Adrenal gland (tissue), 19 donors: Measurements from ENCODE around the gene ARL6IP6. TPM values are rescaled to one million over a fixed set of nuclear protein-coding genes. Genes with fewer than 3 reads are reported as not detected.

ENCODE experiments used
- DNase-seq, 7 donors: peaks; one replicate each; pipeline ENCODE4 v3.0.0-alpha.2; 2019 to 2020
- H3K27ac ChIP-seq, 5 donors: fragments of 200-600 bp; sonication (generic) in 4 of 5; 1 replicate in 3 of 5; 2 replicates in 2 of 5; pipeline versions ENCODE4 v1.5.1 to v1.8.0; 2016 to 2020; ENCODE audit warnings: mild to moderate bottlenecking in 1 of 5
- H3K27me3 ChIP-seq: fragments of 200-600 bp; 2 replicates; pipeline ENCODE4 v1.8.0; 2021
- H3K36me3 ChIP-seq, 2 donors: fragments of 200-600 bp; replicated peaks in 1 of 2; 1 replicate in 1 of 2; 2 replicates in 1 of 2; pipeline versions ENCODE4 v1.5.1 to v1.8.0; 2018 to 2022
- H3K4me1 ChIP-seq, 2 donors: fragments of 200-600 bp; replicated peaks in 1 of 2; 1 replicate in 1 of 2; 2 replicates in 1 of 2; pipeline versions ENCODE4 v1.5.1 to v1.8.0; 2018 to 2021
- H3K4me3 ChIP-seq, 4 donors: fragments of 200-600 bp; sonication (generic) in 3 of 4; one replicate each; pipeline ENCODE4 v1.5.1; 2016 to 2018
- H3K9me3 ChIP-seq, 3 donors: fragments of 200-600 bp; sonication (generic) in 1 of 3; replicated peaks in 1 of 3; 1 replicate in 2 of 3; 2 replicates in 1 of 3; pipeline versions ENCODE4 v1.5.1 to v1.8.0; 2016 to 2021
- CTCF ChIP-seq, 6 experiments: fragments of 450-650 bp in 4 of 6; fragments of 200-600 bp in 2 of 6; sonication (generic) in 1 of 6; IDR thresholded peaks; 1 replicate in 5 of 6; 2 replicates in 1 of 6; pipeline versions ENCODE4 v1.5.1 to v1.8.0; 2016 to 2021; ENCODE audit warnings: antibody characterized with exemption in 6 of 6, mild to moderate bottlenecking in 2 of 6, moderate library complexity in 1 of 6
- POLR2A ChIP-seq, 2 donors: fragments of 450-650 bp; IDR thresholded peaks; one replicate each; pipeline ENCODE4 v1.6.1; 2017; ENCODE audit warnings: antibody characterized with exemption in 2 of 2, mild to moderate bottlenecking in 2 of 2, moderate library complexity in 1 of 2
- WGBS, 4 donors: extraction: QIAGEN DNeasy Blood & Tissue Kit in 2 of 4; methylation state at CpG; one replicate each; pipeline versions ENCODE4 v1.1.5 to v1.1.7; 2013 to 2017; 5-methylcytosine and 5-hydroxymethylcytosine counted together
- intact Hi-C, 2 donors: fragments of 100-400 bp; cut with DNase I; formaldehyde crosslinking; loops; one replicate each; pipeline versions ENCODE4 v1.14.1 to v1.15.0; 2022 to 2023
- long read RNA-seq, 10 donors: library from polyadenylated mRNA in 3 of 10; unstranded in 2 of 10; stranded (forward) in 1 of 10; transcript quantifications; one replicate each; pipeline ENCODE4 v2.0.0 and lab custom pipeline, GENCODE V29; 2021 to 2026
- polyA plus RNA-seq, 3 donors: library from polyadenylated mRNA; stranded (reverse); fragments of 200-250 nt in 2 of 3; fragments of 350-450 nt in 1 of 3; fragmentation: Illumina TruSeq in 1 of 3; extraction: RNeasy Lipid Tissue Mini Kit (QIAGEN cat#74804) in 1 of 3; gene quantifications; one replicate each; pipeline ENCODE4 v1.2.3, GENCODE V29; 2013 to 2014
- total RNA-seq, 9 donors: library from RNA; depleted of rRNA in 4 of 9; stranded (reverse); fragments of >200 nt in 4 of 9; fragments of 120-200 nt in 1 of 9; fragmentation: NEBNext Ultra II Directional in 1 of 9; extraction: Animal tissue kit (Norgen Biotek cat#: 25700) in 1 of 9; gene quantifications; one replicate each; pipeline versions ENCODE4 v1.1.0 to v1.2.4, GENCODE V29; 2013 to 2023
- donor health status: healthy with polysubstance abuse.
- donor health status: Bipolar disorder and iron deficiency.
- donor health status: DM: yes; HTN: yes; CAD: no.
- donor health status: DM: no; HTN: no; CAD: no.
- donor health status: DM: no; HTN: no; CAD: no.
- donor health status: DM: yes; HTN: yes; CAD: no.

Gene ARL6IP6
- total RNA-seq (10 to 100 TPM in 6 of 9 donors, 1 to 10 TPM in 3; 5.0 to 24.5 (median 13.7) TPM), polyA plus RNA-seq (10 to 100 TPM in 2 of 3 donors, 1 to 10 TPM in 1; 5.6 to 11.5 (median 11.3) TPM)
- long read RNA-seq, donor 1, transcript ARL6IP6-201 (4 exons, 2,805 nt) = major isoform, 24 of 24 reads
- long read RNA-seq, donor 1, partial matches to known transcripts = 0 of 24 reads
- long read RNA-seq, donor 1, other reads (novel, unspliced or antisense) = 0 of 24 reads
- long read RNA-seq, donor 2, transcript ARL6IP6-201 (4 exons, 2,805 nt) = major isoform, 13 of 14 reads
- long read RNA-seq, donor 2, partial matches to known transcripts = 0 of 14 reads
- long read RNA-seq, donor 2, other reads (novel, unspliced or antisense) = 0 of 14 reads
- long read RNA-seq, donor 3, transcript ARL6IP6-201 (4 exons, 2,805 nt) = major isoform, 9 of 11 reads
- long read RNA-seq, donor 3, partial matches to known transcripts = 0 of 11 reads
- long read RNA-seq, donor 3, other reads (novel, unspliced or antisense) = 0 of 11 reads
- long read RNA-seq, donor 4, partial matches to known transcripts = 0 of 6 reads
- long read RNA-seq, donor 4, other reads (novel, unspliced or antisense) = 2 of 6 reads
- long read RNA-seq, donor 5, transcript ARL6IP6-201 (4 exons, 2,805 nt) = major isoform, 20 of 31 reads
- long read RNA-seq, donor 5, partial matches to known transcripts = 1 of 31 reads
- long read RNA-seq, donor 5, other reads (novel, unspliced or antisense) = 7 of 31 reads
- long read RNA-seq, donor 6, transcript ARL6IP6-201 (4 exons, 2,805 nt) = major isoform, 6 of 10 reads
- long read RNA-seq, donor 6, partial matches to known transcripts = 0 of 10 reads
- long read RNA-seq, donor 6, other reads (novel, unspliced or antisense) = 3 of 10 reads
- long read RNA-seq, donor 7, transcript ARL6IP6-201 (4 exons, 2,805 nt) = major isoform, 6 of 6 reads
- long read RNA-seq, donor 7, partial matches to known transcripts = 0 of 6 reads
- long read RNA-seq, donor 7, other reads (novel, unspliced or antisense) = 0 of 6 reads
- long read RNA-seq, donor 8, transcript ARL6IP6-201 (4 exons, 2,805 nt) = major isoform, 26 of 34 reads
- long read RNA-seq, donor 8, partial matches to known transcripts = 6 of 34 reads
- long read RNA-seq, donor 8, other reads (novel, unspliced or antisense) = 0 of 34 reads
- long read RNA-seq, donor 9, transcript ARL6IP6-201 (4 exons, 2,805 nt) = major isoform, 10 of 11 reads
- long read RNA-seq, donor 9, partial matches to known transcripts = 0 of 11 reads
- long read RNA-seq, donor 9, other reads (novel, unspliced or antisense) = 0 of 11 reads
- long read RNA-seq, donor 10, transcript ARL6IP6-201 (4 exons, 2,805 nt) = major isoform, 10 of 13 reads
- long read RNA-seq, donor 10, partial matches to known transcripts = 0 of 13 reads
- long read RNA-seq, donor 10, other reads (novel, unspliced or antisense) = 0 of 13 reads

DNA sequence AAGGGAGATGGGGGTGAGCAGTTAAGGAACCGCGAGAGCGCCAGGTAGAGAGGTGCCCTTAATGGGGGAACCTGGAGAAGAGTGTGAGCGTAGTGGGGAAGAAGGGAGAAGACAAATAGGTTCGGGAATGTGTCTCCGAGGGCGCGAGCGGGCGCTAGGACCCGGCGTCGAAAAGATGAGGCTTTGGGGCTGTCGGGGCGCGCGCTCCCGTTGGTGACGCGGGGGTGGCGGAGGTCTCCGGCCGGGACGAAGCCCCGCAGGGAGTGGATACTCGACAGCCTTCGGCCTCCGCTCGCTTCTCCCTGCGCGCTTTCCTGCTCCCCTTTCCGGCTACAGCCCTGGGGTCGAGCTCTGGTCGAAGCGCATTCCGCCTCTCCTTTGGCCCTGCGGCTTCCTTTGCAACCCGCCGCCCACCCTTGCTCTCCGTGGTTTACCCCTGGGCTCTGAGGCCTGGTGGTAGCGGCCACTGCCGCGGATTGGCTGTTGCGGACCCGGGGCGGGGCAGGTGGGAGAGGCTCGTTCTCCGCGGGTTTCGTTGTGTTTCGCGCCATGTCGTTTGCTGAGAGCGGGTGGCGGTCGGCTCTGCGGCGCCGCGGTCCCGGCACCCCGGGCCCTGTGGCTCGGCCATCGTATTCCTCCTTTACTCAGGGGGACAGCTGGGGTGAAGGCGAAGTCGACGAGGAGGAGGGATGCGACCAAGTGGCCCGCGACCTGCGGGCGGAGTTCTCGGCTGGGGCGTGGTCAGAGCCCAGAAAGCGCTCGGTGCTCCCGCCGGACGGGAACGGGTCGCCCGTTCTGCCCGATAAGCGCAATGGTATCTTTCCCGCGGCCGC lies at the start of gene ARL6IP6:
Gene ARL6IP6, plus strand, starts transcription at position 545 of the 833 bp plus-strand sequence. Its CDS starts 5 bp downstream, at position 550.
- H3K4me1 ChIP-seq = peaks cover 0 to 39% of the 10 kb centered on the region in 2 donors
- intact Hi-C loops = no loop called here
- H3K27me3 ChIP-seq = no peaks in the 10 kb centered on the region
- DNase-seq = peak; percentile 94 to 96 (median 95)
- H3K4me3 ChIP-seq = peak within 1 kb of the TSS; percentile 25 to 97 (median 96)
- peak within 1 kb of the TSS; percentile 96 to 98 (median 98) for H3K27ac ChIP-seq
- WGBS, 4 donors = 0 to 1% (median 0%) methylated on average over 34 to 87 of the region's 87 CpGs
- no peaks in the 10 kb centered on the region for H3K9me3 ChIP-seq
- H3K36me3 ChIP-seq = no peaks in the 10 kb centered on the region
- no peak for TF ChIP-seq CTCF (IDR thresholded peaks at IDR 0.05)
- TF ChIP-seq POLR2A (IDR thresholded peaks at IDR 0.05) = peak; percentile 34 to 84

DNA sequence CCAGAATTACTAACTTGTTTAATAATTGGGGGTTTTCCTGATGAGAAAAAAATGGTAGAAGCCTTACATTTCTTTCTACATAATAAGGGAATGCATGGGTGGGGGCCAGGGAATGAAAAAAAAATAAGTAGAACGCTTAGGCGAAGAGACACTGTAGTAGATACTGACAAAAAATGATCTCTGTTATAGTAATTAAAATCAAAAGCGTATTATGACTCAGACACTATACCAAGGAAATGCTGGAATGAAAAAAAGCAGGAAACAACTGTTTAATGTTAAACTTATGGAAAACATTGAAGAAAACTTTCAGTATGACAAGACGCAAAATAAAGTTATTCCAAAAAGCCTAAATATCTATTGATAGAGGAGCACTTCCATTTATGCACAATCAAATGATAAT lies 44.1 kb upstream of the ARL6IP6 start:
- no peak for DNase-seq
- intact Hi-C loops = no loop called here
- no peak overlapping the region for H3K4me3 ChIP-seq
- H3K27me3 ChIP-seq = no peaks in the 10 kb centered on the region
- H3K27ac ChIP-seq = no peak overlapping the region
- H3K36me3 ChIP-seq = peaks cover 0 to 84% of the 10 kb centered on the region in 2 donors
- H3K4me1 ChIP-seq = no peaks in the 10 kb centered on the region
- H3K9me3 ChIP-seq = no peaks in the 10 kb centered on the region
- TF ChIP-seq POLR2A (IDR thresholded peaks at IDR 0.05) = no peak
- TF ChIP-seq CTCF (IDR thresholded peaks at IDR 0.05) = no peak
- WGBS, 4 donors = 93 to 99% (median 94%) methylated on average over 4 of the region's 4 CpGs

DNA sequence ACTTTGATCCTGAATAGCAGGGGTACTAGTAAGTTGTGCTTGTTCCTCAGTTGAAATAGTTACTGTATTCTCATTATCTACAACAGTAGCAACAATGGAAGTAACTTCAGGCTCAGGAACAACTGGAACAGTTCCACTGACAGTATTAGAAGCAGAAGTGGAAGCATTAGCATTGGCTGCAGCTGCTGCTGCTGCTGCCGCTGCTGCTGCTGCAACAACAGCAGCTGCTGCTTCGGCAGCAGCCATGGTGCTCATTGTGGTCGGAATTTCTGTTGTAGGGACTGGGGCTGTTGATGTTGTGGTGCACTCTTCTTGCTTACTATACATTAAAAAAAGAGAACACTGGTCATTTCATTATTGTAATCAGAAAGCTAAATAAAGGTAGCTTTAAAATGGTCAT lies 42.0 kb upstream of the ARL6IP6 start:
- intact Hi-C loops = no loop called here
- H3K4me3 ChIP-seq = no peak overlapping the region

More for the DNA sequence above, 42.0 kb upstream of the ARL6IP6 start:
- no peak for DNase-seq
- no peaks in the 10 kb centered on the region for H3K27me3 ChIP-seq
- H3K36me3 ChIP-seq = peaks cover 0 to 75% of the 10 kb centered on the region in 2 donors
- H3K27ac ChIP-seq = no peak overlapping the region
- no peaks in the 10 kb centered on the region for H3K9me3 ChIP-seq
- WGBS, 4 donors = 93 to 96% (median 95%) methylated on average over 3 of the region's 3 CpGs
- no peak for TF ChIP-seq POLR2A (IDR thresholded peaks at IDR 0.05)
- no peak for TF ChIP-seq CTCF (IDR thresholded peaks at IDR 0.05)
- H3K4me1 ChIP-seq = no peaks in the 10 kb centered on the region
